H9 (cell line): ENCODE measurements around the gene ZNF668. TPM values are rescaled to one million over a fixed set of nuclear protein-coding genes. Genes with fewer than 3 reads are reported as not detected.

Experiments
- DNase-seq: peaks from one replicate; pipeline ENCODE4 v3.0.0-alpha.2; 2017
- H2AFZ ChIP-seq: one replicate; pipeline ENCODE4 v1.6.1; 2013; ENCODE audit warnings: mild to moderate bottlenecking, low read length, control low read depth, moderate library complexity
- H2AK5ac ChIP-seq: 2 replicates; pipeline ENCODE4 v1.6.1; 2013; ENCODE audit warnings: low read length, control low read depth, mixed read lengths; ENCODE audit not compliant: insufficient read length
- H2BK120ac ChIP-seq: one replicate; pipeline ENCODE4 v1.6.1; 2013; ENCODE audit warnings: low read depth, mild to moderate bottlenecking, low read length, control low read depth, inconsistent platforms; ENCODE audit not compliant: poor library complexity, severe bottlenecking
- H2BK12ac ChIP-seq: 2 replicates; pipeline ENCODE4 v1.6.1; 2013; ENCODE audit warnings: low read length, control low read depth, mixed read lengths, low read depth; ENCODE audit not compliant: insufficient read length
- H2BK15ac ChIP-seq: 2 replicates; pipeline ENCODE4 v1.6.1; 2013; ENCODE audit warnings: low read depth, low read length, control low read depth
- H2BK20ac ChIP-seq: one replicate; pipeline ENCODE4 v1.6.1; 2013; ENCODE audit warnings: low read depth, mild to moderate bottlenecking, low read length, control low read depth, inconsistent platforms; ENCODE audit not compliant: poor library complexity, severe bottlenecking
- H2BK5ac ChIP-seq: 2 replicates; pipeline ENCODE4 v1.6.1; 2013; ENCODE audit warnings: low read length, control low read depth, mixed read lengths; ENCODE audit not compliant: insufficient read length
- H3K14ac ChIP-seq: 2 replicates; pipeline ENCODE4 v1.6.1; 2013; ENCODE audit warnings: low read length, control low read depth; ENCODE audit not compliant: insufficient read depth
- H3K18ac ChIP-seq: 2 replicates; pipeline ENCODE4 v1.6.1; 2013; ENCODE audit warnings: low read depth, mild to moderate bottlenecking, mixed read lengths, low read length, control low read depth; ENCODE audit not compliant: insufficient read length
- H3K23ac ChIP-seq: 2 replicates; pipeline ENCODE4 v1.6.1; 2013; ENCODE audit warnings: low read length, control low read depth, mixed read lengths, low read depth; ENCODE audit not compliant: insufficient read length
- H3K23me2 ChIP-seq: 2 replicates; pipeline ENCODE4 v1.6.1; 2013; ENCODE audit warnings: low read depth, mild to moderate bottlenecking, mixed read lengths, low read length, control low read depth; ENCODE audit not compliant: insufficient read length, poor library complexity, severe bottlenecking
- H3K27ac ChIP-seq: 2 replicates; pipeline ENCODE4 v1.5.1; 2013; ENCODE audit warnings: low read length, control low read depth, mixed read lengths, low read depth; ENCODE audit not compliant: insufficient read length
- H3K27me3 ChIP-seq: 2 replicates; pipeline ENCODE4 v1.6.1; 2013; ENCODE audit warnings: low read length, control low read depth, inconsistent platforms; ENCODE audit not compliant: insufficient read depth
- H3K4ac ChIP-seq: 2 replicates; pipeline ENCODE4 v1.6.1; 2013; ENCODE audit warnings: low read depth, mild to moderate bottlenecking, control low read depth, inconsistent platforms, low read length, moderate library complexity
- H3K4me1 ChIP-seq: 2 replicates; pipeline ENCODE4 v1.6.1; 2013; ENCODE audit warnings: low read length, control low read depth, inconsistent platforms; ENCODE audit not compliant: insufficient read depth
- H3K4me2 ChIP-seq: 2 replicates; pipeline ENCODE4 v1.6.1; 2013; ENCODE audit warnings: low read length, control low read depth, mixed read lengths; ENCODE audit not compliant: insufficient read length, insufficient read depth
- H3K56ac ChIP-seq: 2 replicates; pipeline ENCODE4 v1.6.1; 2013; ENCODE audit warnings: low read depth, mild to moderate bottlenecking, mixed read lengths, low read length, control low read depth; ENCODE audit not compliant: insufficient read length
- H3K79me1 ChIP-seq: 2 replicates; pipeline ENCODE4 v1.6.1; 2013; ENCODE audit warnings: low read depth, mild to moderate bottlenecking, moderate library complexity, low read length, control low read depth, inconsistent platforms; ENCODE audit not compliant: insufficient read depth, poor library complexity, severe bottlenecking
- H3K79me2 ChIP-seq: 2 replicates; pipeline ENCODE4 v1.6.1; 2013; ENCODE audit warnings: low read length, control low read depth, inconsistent platforms; ENCODE audit not compliant: insufficient read depth
- H3K9ac ChIP-seq: 2 replicates; pipeline ENCODE4 v1.6.1; 2013; ENCODE audit warnings: low read length, control low read depth, mixed read lengths; ENCODE audit not compliant: insufficient read length; ENCODE audit errors: extremely low read depth
- H3K9me3 ChIP-seq: one replicate; pipeline ENCODE4 v1.6.1; 2013; ENCODE audit warnings: low read depth, low read length, inconsistent platforms; ENCODE audit not compliant: control insufficient read depth
- H3T11ph ChIP-seq: one replicate; pipeline ENCODE4 v1.6.1; 2013; ENCODE audit warnings: mild to moderate bottlenecking, low read length, control low read depth, inconsistent platforms
- H4K20me1 ChIP-seq: one replicate; pipeline ENCODE4 v1.6.1; 2013; ENCODE audit not compliant: control insufficient read depth, insufficient read length, insufficient read depth
- H4K5ac ChIP-seq: 2 replicates; pipeline ENCODE4 v1.6.1; 2013; ENCODE audit warnings: low read depth, mild to moderate bottlenecking, mixed read lengths, low read length, control low read depth; ENCODE audit not compliant: insufficient read length
- H4K8ac ChIP-seq: replicated peaks from 2 replicates; pipeline ENCODE4 v1.6.1; 2013; ENCODE audit warnings: low read length, control low read depth, mixed read lengths, low read depth; ENCODE audit not compliant: insufficient read length
- H4K91ac ChIP-seq: 2 replicates; pipeline ENCODE4 v1.6.1; 2013; ENCODE audit warnings: low read depth, mild to moderate bottlenecking, moderate library complexity, mixed read lengths, low read length, control low read depth; ENCODE audit not compliant: insufficient read length
- H3K27ac Mint-ChIP-seq, 3 experiments: 2 replicates in 2 of 3; 3 replicates in 1 of 3; pipeline ENCODE4 v1.8.0; 2020 to 2021; ENCODE audit warnings: mixed read lengths in 3 of 3, mild to moderate bottlenecking in 1 of 3, moderate library complexity in 1 of 3
- H3K27me3 Mint-ChIP-seq: 2 replicates; pipeline ENCODE4 v1.8.0; 2021; ENCODE audit warnings: low read depth, mild to moderate bottlenecking, moderate library complexity, mixed read lengths
- H3K36me3 Mint-ChIP-seq, 3 experiments: 2 replicates in 2 of 3; 3 replicates in 1 of 3; pipeline ENCODE4 v1.8.0; 2020 to 2021; ENCODE audit warnings: low read depth in 3 of 3, mixed read lengths in 3 of 3; ENCODE audit not compliant: insufficient read depth in 1 of 3
- H3K4me1 Mint-ChIP-seq, 2 experiments: 2 replicates each; pipeline ENCODE4 v1.8.0; 2020; ENCODE audit warnings: mixed read lengths in 2 of 2
- H3K4me3 Mint-ChIP-seq, 2 experiments: 2 replicates in 1 of 2; 3 replicates in 1 of 2; pipeline ENCODE4 v1.8.0; 2020 to 2021; ENCODE audit warnings: mild to moderate bottlenecking in 2 of 2, mixed read lengths in 2 of 2, moderate library complexity in 1 of 2
- H3K9me3 Mint-ChIP-seq, 2 experiments: 2 replicates in 1 of 2; 3 replicates in 1 of 2; pipeline ENCODE4 v1.8.0; 2020; ENCODE audit warnings: mild to moderate bottlenecking in 2 of 2, mixed read lengths in 2 of 2, moderate library complexity in 1 of 2
- CTCF ChIP-seq: fragments of 200-600 bp; sonication (generic); conservative IDR thresholded peaks from 3 replicates; pipeline ENCODE4 v1.8.0; 2021; ENCODE audit warnings: antibody characterized with exemption, mild to moderate bottlenecking
- WGBS: extraction: QIAGEN DNeasy Blood & Tissue Kit; methylation state at CpG from one replicate; pipeline ENCODE4 v1.1.7; 2013; ENCODE audit warnings: missing lambda C conversion rate, low lambda C conversion rate, mixed read lengths; ENCODE audit not compliant: insufficient read length; ENCODE audit errors: extremely low coverage; 5-methylcytosine and 5-hydroxymethylcytosine counted together
- total RNA-seq: library from RNA; stranded (reverse); gene quantifications from 2 replicates; pipeline ENCODE4 v1.2.1, GENCODE V29; 2021

Gene ZNF668
- total RNA-seq, 1 experiment from 2014 or later: 18.6 TPM

GRCh38 chr16:31083556-31083955 is 9.5 kb upstream of the ZNF668 start:
- Histone ChIP-seq H4K8ac (no peak overlapping the region), H4K20me1 (peaks cover 4% of the 10 kb centered on the region), H2BK20ac (no peak overlapping the region), H3K14ac (no peak overlapping the region), H2AFZ (no peak overlapping the region), H2BK12ac (no peak overlapping the region), H3K56ac (no peak overlapping the region), H3K79me2 (no peaks in the 10 kb centered on the region), H3K9ac (no peak overlapping the region), H3K23me2 (no peaks in the 10 kb centered on the region), H4K5ac (no peak overlapping the region), H4K91ac (no peak overlapping the region), H2BK5ac (no peak overlapping the region), H2AK5ac (no peak overlapping the region), H2BK15ac (no peak overlapping the region), H3K79me1 (no peaks in the 10 kb centered on the region), H3K4me1 (no peaks in the 10 kb centered on the region), H3K23ac (no peak overlapping the region), H3K9me3 (no peaks in the 10 kb centered on the region), H3K4me2 (no peak overlapping the region), H2BK120ac (no peak overlapping the region), H3K18ac (no peak overlapping the region), H3T11ph (no peak overlapping the region), H3K4ac (no peak overlapping the region), H3K27ac (no peak overlapping the region), H3K27me3 (no peaks in the 10 kb centered on the region)
- no peaks in the 10 kb centered on the region for H3K9me3 Mint-ChIP-seq
- no peak overlapping the region; a peak in 1 of 5 replicates for H3K4me3 Mint-ChIP-seq
- H3K4me1 Mint-ChIP-seq: peaks cover 0 to 3% of the 10 kb centered on the region in 2 experiments; a peak in 1 of 4 replicates
- no CpG with 5 or more reads among the region's 5 CpGs for WGBS
- no peak overlapping the region; a peak in 1 of 7 replicates for H3K27ac Mint-ChIP-seq
- no peaks in the 10 kb centered on the region for H3K27me3 Mint-ChIP-seq
- TF ChIP-seq CTCF: no peak
- H3K36me3 Mint-ChIP-seq: peaks cover 16 to 39% (median 37%) of the 10 kb centered on the region in 3 experiments; a peak in 6 of 7 replicates
- peak; percentile 31 for DNase-seq
